Adrenal gland (tissue), 12 donors: ENCODE results near the gene SRSF2. TPM values are rescaled to one million over a fixed set of nuclear protein-coding genes. Genes with fewer than 3 reads are reported as not detected.

Experiments used
- DNase-seq, 7 donors: peaks; one replicate each; pipeline ENCODE4 v3.0.0-alpha.2; 2019 to 2020
- H3K27ac ChIP-seq, 5 donors: fragments of 200-600 bp; sonication (generic) in 4 of 5; 1 replicate in 3 of 5; 2 replicates in 2 of 5; pipeline versions ENCODE4 v1.5.1 to v1.8.0; 2016 to 2020; ENCODE audit warnings: mild to moderate bottlenecking in 1 of 5
- H3K27me3 ChIP-seq: fragments of 200-600 bp; 2 replicates; pipeline ENCODE4 v1.8.0; 2021
- H3K36me3 ChIP-seq, 2 donors: fragments of 200-600 bp; replicated peaks in 1 of 2; 1 replicate in 1 of 2; 2 replicates in 1 of 2; pipeline versions ENCODE4 v1.5.1 to v1.8.0; 2018 to 2022
- H3K4me1 ChIP-seq, 2 donors: fragments of 200-600 bp; replicated peaks in 1 of 2; 1 replicate in 1 of 2; 2 replicates in 1 of 2; pipeline versions ENCODE4 v1.5.1 to v1.8.0; 2018 to 2021
- H3K4me3 ChIP-seq, 4 donors: fragments of 200-600 bp; sonication (generic) in 3 of 4; one replicate each; pipeline ENCODE4 v1.5.1; 2016 to 2018
- H3K9me3 ChIP-seq, 3 donors: fragments of 200-600 bp; sonication (generic) in 1 of 3; replicated peaks in 1 of 3; 1 replicate in 2 of 3; 2 replicates in 1 of 3; pipeline versions ENCODE4 v1.5.1 to v1.8.0; 2016 to 2021
- CTCF ChIP-seq, 6 experiments: fragments of 450-650 bp in 4 of 6; fragments of 200-600 bp in 2 of 6; sonication (generic) in 1 of 6; IDR thresholded peaks; 1 replicate in 5 of 6; 2 replicates in 1 of 6; pipeline versions ENCODE4 v1.5.1 to v1.8.0; 2016 to 2021; ENCODE audit warnings: antibody characterized with exemption in 6 of 6, mild to moderate bottlenecking in 2 of 6, moderate library complexity in 1 of 6
- POLR2A ChIP-seq, 2 donors: fragments of 450-650 bp; IDR thresholded peaks; one replicate each; pipeline ENCODE4 v1.6.1; 2017; ENCODE audit warnings: antibody characterized with exemption in 2 of 2, mild to moderate bottlenecking in 2 of 2, moderate library complexity in 1 of 2
- WGBS, 4 donors: extraction: QIAGEN DNeasy Blood & Tissue Kit in 2 of 4; methylation state at CpG; one replicate each; pipeline versions ENCODE4 v1.1.5 to v1.1.7; 2013 to 2017; 5-methylcytosine and 5-hydroxymethylcytosine counted together
- intact Hi-C, 2 donors: fragments of 100-400 bp; cut with DNase I; formaldehyde crosslinking; loops; one replicate each; pipeline versions ENCODE4 v1.14.1 to v1.15.0; 2022 to 2023
- polyA plus RNA-seq, 3 donors: library from polyadenylated mRNA; stranded (reverse); fragments of 200-250 nt in 2 of 3; fragments of 350-450 nt in 1 of 3; fragmentation: Illumina TruSeq in 1 of 3; extraction: RNeasy Lipid Tissue Mini Kit (QIAGEN cat#74804) in 1 of 3; gene quantifications; one replicate each; pipeline ENCODE4 v1.2.3, GENCODE V29; 2013 to 2014
- total RNA-seq, 9 donors: library from RNA; depleted of rRNA in 4 of 9; stranded (reverse); fragments of >200 nt in 4 of 9; fragments of 120-200 nt in 1 of 9; fragmentation: NEBNext Ultra II Directional in 1 of 9; extraction: Animal tissue kit (Norgen Biotek cat#: 25700) in 1 of 9; gene quantifications; one replicate each; pipeline versions ENCODE4 v1.1.0 to v1.2.4, GENCODE V29; 2013 to 2023
- donor health status: healthy with polysubstance abuse.
- donor health status: Bipolar disorder and iron deficiency.
- donor health status: DM: yes; HTN: yes; CAD: no.
- donor health status: DM: no; HTN: no; CAD: no.
- donor health status: DM: no; HTN: no; CAD: no.
- donor health status: DM: yes; HTN: yes; CAD: no.

SRSF2 gene
- total and polyA plus RNA-seq, 12 donors, result 103 to 269 (median 194) TPM

- TF ChIP-seq CTCF (IDR thresholded peaks at IDR 0.05) (no peak), POLR2A (IDR thresholded peaks at IDR 0.05) (peak in 1 of 2 donors; percentile 20)
- WGBS, 4 donors, result 43 to 53% (median 52%) methylated on average over 8 to 10 of the region's 10 CpGs
- Histone ChIP-seq H3K36me3 (no peaks in the 10 kb centered on the region), H3K27ac (peak overlapping the region; percentile 67 to 99 (median 92)), H3K4me1 (peaks cover 61 to 83% of the 10 kb centered on the region in 2 donors), H3K9me3 (no peaks in the 10 kb centered on the region), H3K4me3 (no peak overlapping the region), H3K27me3 (no peaks in the 10 kb centered on the region)
- DNase-seq, result peak in 5 of 7 donors; percentile 58 to 82 (median 72)
- intact Hi-C loops, result no loop called here
Measured at GRCh38 chr17:76702941-76703637, 34.0 kb downstream of the SRSF2 start.

DNA sequence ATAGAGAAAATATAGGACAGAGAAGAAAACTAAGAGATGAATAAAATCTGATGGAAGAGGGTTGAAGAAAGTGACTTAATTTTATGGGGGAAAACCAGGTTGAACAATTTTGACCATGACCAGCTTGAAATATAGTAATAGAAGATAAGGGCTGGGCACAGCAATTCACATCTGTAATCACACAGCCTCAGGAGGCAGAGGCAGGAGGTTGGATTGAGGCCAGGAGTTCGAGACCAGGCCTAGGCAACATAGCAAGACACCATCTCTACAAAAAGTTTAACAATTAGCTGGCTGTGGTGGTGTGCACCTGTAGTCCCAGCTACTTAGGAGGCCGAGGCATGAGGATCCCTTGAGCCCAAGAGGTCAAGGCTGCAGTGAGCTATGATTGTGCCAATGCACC, 35.1 kb downstream of the SRSF2 start:
- Histone ChIP-seq H3K27ac (peak overlapping the region; percentile 78 to 99 (median 92)), H3K4me3 (no peak overlapping the region), H3K9me3 (no peaks in the 10 kb centered on the region), H3K27me3 (no peaks in the 10 kb centered on the region), H3K36me3 (no peaks in the 10 kb centered on the region), H3K4me1 (peaks cover 65 to 83% of the 10 kb centered on the region in 2 donors)
- TF ChIP-seq CTCF (IDR thresholded peaks at IDR 0.05), result no peak
- TF ChIP-seq POLR2A (IDR thresholded peaks at IDR 0.05), result no peak
- WGBS, 4 donors, result 33 to 47% (median 42%) methylated on average over 2 of the region's 2 CpGs
- intact Hi-C loops, result no loop called here
- DNase-seq, result no peak

DNA sequence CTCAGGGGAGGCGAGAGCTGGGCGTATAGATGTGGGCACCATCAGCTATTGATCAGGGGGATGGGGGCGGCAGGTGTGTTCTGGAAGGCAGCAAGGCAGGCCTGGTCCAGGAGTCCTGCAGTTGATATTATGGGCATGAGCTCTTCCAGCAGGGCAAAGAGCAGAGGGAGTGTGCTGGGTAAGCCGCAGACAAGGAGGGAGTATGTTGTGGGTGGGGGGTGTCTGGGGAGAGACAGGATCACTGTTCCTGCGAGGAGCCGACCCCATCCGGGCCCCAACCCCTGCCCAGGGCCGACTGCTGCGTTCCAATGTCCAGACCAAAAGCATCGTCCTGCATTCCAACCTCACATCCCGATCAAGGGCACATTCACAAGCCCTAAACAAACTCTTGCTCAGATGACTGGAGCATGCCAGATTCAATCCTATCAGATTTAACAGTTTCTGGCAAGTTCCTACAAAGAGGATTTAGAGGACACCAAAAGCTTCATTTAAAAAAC, 35.6 kb downstream of the SRSF2 start:
- Histone ChIP-seq H3K9me3 (no peaks in the 10 kb centered on the region), H3K4me3 (no peak overlapping the region), H3K4me1 (peaks cover 70 to 83% of the 10 kb centered on the region in 2 donors), H3K27ac (peak overlapping the region; percentile 78 to 99 (median 92)), H3K27me3 (no peaks in the 10 kb centered on the region), H3K36me3 (no peaks in the 10 kb centered on the region)
- peak in 1 of 7 donors; percentile 44 for DNase-seq
- TF ChIP-seq POLR2A (IDR thresholded peaks at IDR 0.05), result peak in 1 of 2 donors; percentile 10
- no peak for TF ChIP-seq CTCF (IDR thresholded peaks at IDR 0.05)
- WGBS, 4 donors, result 28 to 46% (median 37%) methylated on average over 11 of the region's 11 CpGs
- intact Hi-C loops, result no loop called here

DNA sequence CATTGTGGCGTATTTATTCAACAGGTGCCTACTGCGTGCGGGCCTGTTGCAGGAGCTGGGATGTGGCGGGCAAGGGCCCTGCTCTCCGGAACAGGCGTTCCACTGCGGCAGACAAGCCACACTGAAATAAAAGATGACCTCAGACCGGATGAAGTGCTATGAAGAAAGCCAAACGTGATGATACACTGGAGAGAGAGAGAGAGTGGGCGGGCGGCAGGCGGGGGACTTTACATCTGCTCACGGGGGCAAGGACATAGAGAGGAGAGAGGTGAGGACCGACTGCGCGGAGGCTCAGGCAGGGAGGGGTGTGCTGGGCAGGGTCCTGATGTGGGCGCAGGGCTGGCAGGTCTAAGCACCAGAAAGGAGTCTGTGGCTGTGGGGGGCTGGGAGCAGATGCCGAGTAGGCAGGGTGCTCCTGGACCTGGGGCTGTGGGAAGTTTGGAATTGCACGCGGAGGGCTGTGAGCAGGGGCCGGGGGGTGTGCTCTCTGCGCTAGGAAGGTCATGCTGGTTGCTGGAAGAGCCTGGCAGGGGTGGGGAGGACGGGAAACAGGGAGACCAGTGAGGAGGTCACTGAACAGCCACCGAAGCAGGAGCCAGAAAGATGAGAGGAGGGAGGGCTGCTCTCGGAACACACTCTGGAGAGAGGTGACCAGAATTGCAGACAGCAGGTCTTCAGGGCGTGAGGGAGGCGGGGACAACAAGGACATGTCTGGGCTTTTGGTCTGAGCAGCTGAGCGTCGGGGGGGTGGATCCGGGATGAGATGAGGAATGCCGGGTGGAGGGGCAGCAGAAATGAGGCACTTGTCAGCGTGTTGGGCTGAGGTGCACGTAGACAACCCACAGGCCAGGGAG, 36.3 kb downstream of the SRSF2 start:
- H3K4me1 ChIP-seq, result peaks cover 75 to 89% of the 10 kb centered on the region in 2 donors
- DNase-seq, result peak; percentile 67 to 88 (median 81)
- peak overlapping the region; percentile 78 to 99 (median 92) for H3K27ac ChIP-seq
- no peaks in the 10 kb centered on the region for H3K36me3 ChIP-seq
- intact Hi-C loops, result no loop called here
- H3K27me3 ChIP-seq, result no peaks in the 10 kb centered on the region
- WGBS, 4 donors, result 17 to 23% (median 20%) methylated on average over 32 to 33 of the region's 33 CpGs
- no peaks in the 10 kb centered on the region for H3K9me3 ChIP-seq
- TF ChIP-seq POLR2A (IDR thresholded peaks at IDR 0.05) (peak; percentile 15 to 84), CTCF (IDR thresholded peaks at IDR 0.05) (no peak)
- peak overlapping the region in 1 of 4 donors; percentile 37 for H3K4me3 ChIP-seq
